ENCODE results near the gene FOSL2.

FOSL2 gene

DNA sequence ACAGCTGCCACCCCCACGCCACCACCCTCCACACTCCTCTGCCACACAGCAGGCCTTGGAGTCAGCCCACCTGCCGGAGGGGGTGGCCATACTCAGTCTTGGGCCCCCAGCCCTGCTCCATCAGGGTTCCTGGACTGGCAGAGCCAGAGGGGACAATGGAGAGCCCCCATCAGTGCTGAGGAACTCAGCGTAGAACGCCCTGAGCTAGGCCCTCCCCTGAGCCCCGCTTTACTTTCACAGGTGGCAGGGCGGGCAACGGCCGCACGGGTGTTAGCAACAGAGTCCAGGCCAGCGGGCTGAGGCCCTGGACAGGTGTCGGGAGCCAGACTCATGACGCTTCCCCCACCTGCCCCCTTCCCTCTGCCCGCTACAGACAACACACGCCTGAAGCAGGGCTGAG, 47.1 kb downstream of the FOSL2 start:
- H3K27ac ChIP-seq, result no peak overlapping the region
- TF ChIP-seq ZFX (IDR thresholded peaks at IDR 0.05; ENCODE audit: borderline replicate concordance), result no peak
- TF ChIP-seq CTCF (IDR thresholded peaks at IDR 0.05), result no peak

GRCh38 chr2:28442328-28442727, 49.7 kb downstream of the FOSL2 start:
- no peak overlapping the region for H3K27ac ChIP-seq
- TF ChIP-seq ZFX (IDR thresholded peaks at IDR 0.05; ENCODE audit: borderline replicate concordance), result no peak
- no peak for TF ChIP-seq CTCF (IDR thresholded peaks at IDR 0.05)

GRCh38 chr2:28444956-28445355, 52.3 kb downstream of the FOSL2 start:
- no peak overlapping the region for H3K27ac ChIP-seq
- TF ChIP-seq CTCF (IDR thresholded peaks at IDR 0.05) (no peak), ZFX (IDR thresholded peaks at IDR 0.05; ENCODE audit: borderline replicate concordance) (no peak)

DNA sequence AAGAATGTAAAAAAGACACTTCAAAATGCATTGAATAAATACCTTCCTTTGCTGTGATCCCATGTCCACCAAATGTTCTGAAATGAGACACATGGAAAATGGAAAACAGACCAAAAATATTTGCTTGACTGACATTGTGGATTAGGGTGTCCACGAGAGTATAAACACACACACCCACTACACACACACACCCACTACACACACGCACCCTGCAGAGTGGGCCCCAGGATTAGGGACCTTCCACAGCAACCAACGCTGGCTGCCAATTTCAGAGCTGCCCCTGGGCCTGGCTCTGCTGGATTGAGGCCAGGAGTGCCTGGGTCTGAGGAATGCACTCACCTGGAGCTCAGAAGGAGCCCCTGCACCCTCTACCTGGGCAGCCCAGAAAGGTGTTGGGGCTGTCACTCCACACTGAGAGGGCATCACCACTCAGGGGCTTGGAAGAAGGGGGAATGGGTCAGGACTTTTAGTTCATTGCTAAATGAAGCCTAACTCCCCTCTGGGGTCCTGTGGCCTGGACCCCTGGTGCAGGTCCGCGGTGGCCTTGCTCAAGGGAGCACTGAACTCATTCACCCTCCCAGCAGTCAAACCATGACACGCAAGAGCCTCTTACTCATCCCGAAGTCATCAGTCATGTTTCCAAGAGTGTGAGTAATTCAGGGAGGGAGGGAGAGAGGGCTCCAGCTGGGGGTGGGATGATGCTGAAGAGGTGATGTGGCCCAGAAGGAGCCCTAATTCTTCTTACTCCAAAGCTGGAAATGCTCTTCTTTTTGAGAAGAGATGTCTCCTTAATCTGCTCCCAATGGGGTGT, 53.0 kb downstream of the FOSL2 start:
- TF ChIP-seq CTCF (IDR thresholded peaks at IDR 0.05) (no peak), ZFX (IDR thresholded peaks at IDR 0.05; ENCODE audit: borderline replicate concordance) (no peak)
- no peak overlapping the region for H3K27ac ChIP-seq

- TF ChIP-seq ZFX (IDR thresholded peaks at IDR 0.05; ENCODE audit: borderline replicate concordance) (no peak), CTCF (IDR thresholded peaks at IDR 0.05) (no peak)
- H3K27ac ChIP-seq, result no peak overlapping the region
Observed at GRCh38 chr2:28446531-28446930, 53.9 kb downstream of the FOSL2 start.

DNA sequence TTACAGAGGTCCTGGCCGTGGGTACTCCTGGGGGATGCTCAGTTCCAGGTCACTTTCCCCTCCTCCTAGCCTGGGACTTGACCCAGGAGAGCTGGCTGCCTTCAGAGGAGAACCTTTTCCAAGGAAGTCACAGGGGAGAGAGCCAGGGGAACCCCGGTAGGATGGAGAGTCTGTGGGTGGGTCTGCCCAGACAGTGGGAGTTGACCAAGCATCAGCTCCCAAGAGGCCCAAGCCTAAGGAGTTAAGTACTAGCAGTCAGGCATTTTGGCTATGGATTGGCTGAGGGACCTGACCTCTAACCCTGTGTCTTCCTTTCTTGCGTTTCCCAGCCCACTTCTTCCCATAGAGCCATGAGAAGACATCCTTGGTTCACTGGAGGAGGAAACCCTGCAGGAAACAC, 54.4 kb downstream of the FOSL2 start:
- no peak for TF ChIP-seq ZFX (IDR thresholded peaks at IDR 0.05; ENCODE audit: borderline replicate concordance)
- no peak for TF ChIP-seq CTCF (IDR thresholded peaks at IDR 0.05)
- H3K27ac ChIP-seq, result no peak overlapping the region

DNA sequence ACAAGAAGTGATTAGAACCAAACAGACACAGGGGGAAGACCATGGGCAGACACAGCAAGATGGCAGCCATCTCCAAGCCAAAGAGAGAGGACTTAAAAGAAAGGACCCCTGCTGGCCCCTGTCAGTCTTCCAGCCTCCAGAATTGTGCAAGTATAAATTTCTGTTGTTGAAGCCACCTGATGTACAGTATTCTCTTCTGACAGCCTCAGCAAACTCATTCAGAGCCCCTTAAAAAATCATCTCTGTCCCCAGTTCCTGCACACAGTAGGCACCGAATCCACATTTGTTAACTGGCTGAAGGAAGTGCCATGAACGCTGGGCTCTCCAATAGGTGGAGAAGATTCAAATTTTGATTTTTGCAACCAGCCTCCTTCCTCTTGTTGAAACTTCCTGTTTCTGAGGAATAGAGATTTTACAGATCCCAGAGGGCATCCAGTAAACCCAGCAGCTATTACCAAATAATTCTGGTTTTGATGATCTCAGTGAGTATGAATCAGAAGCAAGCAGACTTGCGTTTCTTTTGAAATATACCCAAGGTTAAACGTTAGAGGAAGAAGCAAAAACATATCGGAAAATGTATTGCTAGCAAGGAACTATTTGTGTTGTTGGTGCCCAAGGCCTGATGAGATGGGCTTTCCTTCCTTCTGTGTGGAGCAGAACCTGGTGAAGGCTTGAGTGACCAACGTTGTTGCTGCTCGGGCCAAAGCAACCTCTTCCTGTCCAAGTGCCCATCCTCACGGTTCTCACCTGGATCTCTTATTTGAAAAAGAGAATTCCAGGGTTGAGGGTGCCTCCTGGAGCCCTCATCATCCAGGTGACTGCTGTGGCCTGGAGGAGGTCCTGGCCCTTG, 55.5 kb downstream of the FOSL2 start:
- TF ChIP-seq CTCF (IDR thresholded peaks at IDR 0.05), result no peak
- TF ChIP-seq ZFX (IDR thresholded peaks at IDR 0.05; ENCODE audit: borderline replicate concordance), result no peak
- H3K27ac ChIP-seq, result no peak overlapping the region

All from 22Rv1 (cell line).